Neural progenitor cell (in vitro differentiated cells): ENCODE results near the gene FBF1. TPM values are rescaled to one million over a fixed set of nuclear protein-coding genes. Genes with fewer than 3 reads are reported as not detected.

Source experiments
- DNase-seq: peaks from one replicate; pipeline ENCODE4 v3.0.0-alpha.2; 2016; ENCODE audit warnings: low spot score
- H2AFZ ChIP-seq: fragments of 200-600 bp; sonication (generic); replicated peaks from 2 replicates; pipeline ENCODE4 v1.6.1; 2016; ENCODE audit warnings: antibody characterized with exemption
- H3F3A ChIP-seq: fragments of 200-600 bp; sonication (generic); 2 replicates; pipeline ENCODE4 v1.6.1; 2016; ENCODE audit warnings: antibody characterized with exemption, low read depth
- H3K27ac ChIP-seq: fragments of 200-600 bp; sonication (generic); 2 replicates; pipeline ENCODE4 v1.5.1; 2016; ENCODE audit warnings: mild to moderate bottlenecking
- H3K27me3 ChIP-seq: fragments of 200-600 bp; sonication (generic); 2 replicates; pipeline ENCODE4 v1.6.1; 2016; ENCODE audit warnings: mild to moderate bottlenecking, moderate library complexity
- H3K36me3 ChIP-seq: fragments of 200-600 bp; sonication (generic); 2 replicates; pipeline ENCODE4 v1.5.1; 2016
- H3K4me1 ChIP-seq: fragments of 200-600 bp; sonication (generic); 2 replicates; pipeline ENCODE4 v1.6.1; 2016; ENCODE audit warnings: mixed run types
- H3K4me2 ChIP-seq: fragments of 200-600 bp; sonication (generic); 2 replicates; pipeline ENCODE4 v1.6.1; 2016
- H3K4me3 ChIP-seq: fragments of 200-600 bp; sonication (generic); 2 replicates; pipeline ENCODE4 v1.5.1; 2016
- H3K79me2 ChIP-seq: fragments of 200-600 bp; sonication (generic); 2 replicates; pipeline ENCODE4 v1.6.1; 2016; ENCODE audit warnings: low read depth
- H3K9ac ChIP-seq: fragments of 200-600 bp; sonication (generic); 2 replicates; pipeline ENCODE4 v1.6.1; 2016
- H3K9me3 ChIP-seq: fragments of 200-600 bp; sonication (generic); 2 replicates; pipeline ENCODE4 v1.5.1; 2016; ENCODE audit warnings: low read depth
- H4K20me1 ChIP-seq: fragments of 200-600 bp; sonication (generic); 2 replicates; pipeline ENCODE4 v1.6.1; 2016; ENCODE audit warnings: low read depth
- H3K27ac Mint-ChIP-seq: 3 replicates; pipeline ENCODE4 v1.8.0; 2021; ENCODE audit warnings: mixed read lengths
- H3K27me3 Mint-ChIP-seq: 2 replicates; pipeline ENCODE4 v1.8.0; 2022; ENCODE audit warnings: low read depth, mild to moderate bottlenecking, inconsistent platforms, moderate library complexity, mixed read lengths; ENCODE audit not compliant: insufficient read depth
- H3K36me3 Mint-ChIP-seq: 3 replicates; pipeline ENCODE4 v1.8.0; 2021; ENCODE audit warnings: mixed read lengths
- H3K4me1 Mint-ChIP-seq: 3 replicates; pipeline ENCODE4 v1.8.0; 2021; ENCODE audit warnings: mixed read lengths
- H3K4me3 Mint-ChIP-seq: 3 replicates; pipeline ENCODE4 v1.8.0; 2021; ENCODE audit warnings: mild to moderate bottlenecking, moderate library complexity, mixed read lengths
- H3K9me3 Mint-ChIP-seq: 3 replicates; pipeline ENCODE4 v1.8.0; 2020; ENCODE audit warnings: mixed read lengths
- CTCF ChIP-seq: fragments of 200-600 bp; sonication (generic); IDR thresholded peaks from 2 replicates; pipeline ENCODE4 v1.5.1; 2017; ENCODE audit warnings: antibody characterized with exemption, mild to moderate bottlenecking
- EZH2 ChIP-seq: fragments of 200-600 bp; sonication (generic); IDR thresholded peaks from 2 replicates; pipeline ENCODE4 v1.6.1; 2017; ENCODE audit warnings: antibody characterized with exemption, mild to moderate bottlenecking, moderate library complexity
- EZH2phosphoT487 ChIP-seq: fragments of 200-600 bp; sonication (generic); IDR thresholded peaks from 2 replicates; pipeline ENCODE4 v1.6.1; 2017; ENCODE audit warnings: antibody characterized with exemption
- total RNA-seq: library from RNA; depleted of rRNA; stranded (reverse); fragments of >200 nt; gene quantifications from 2 replicates; pipeline ENCODE4 v1.2.3, GENCODE V29; 2015; ENCODE audit warnings: low replicate concordance

FBF1 gene
- total RNA-seq, 1 donor from 2014 or later: 11.2 TPM

GRCh38 chr17:75864448-75864871 lies 76.4 kb downstream of the FBF1 start:
- Histone ChIP-seq H3F3A (peaks cover 8% of the 10 kb centered on the region), H4K20me1 (no peaks in the 10 kb centered on the region), H3K4me1 (no peaks in the 10 kb centered on the region), H3K36me3 (no peaks in the 10 kb centered on the region), H3K9me3 (no peaks in the 10 kb centered on the region), H3K27me3 (no peaks in the 10 kb centered on the region), H3K27ac (no peak overlapping the region), H3K4me2 (no peak overlapping the region), H3K9ac (no peak overlapping the region), H3K4me3 (no peak overlapping the region), H3K79me2 (no peaks in the 10 kb centered on the region), H2AFZ (no peak overlapping the region)
- peak overlapping the region; percentile 57 for H3K27ac Mint-ChIP-seq
- TF ChIP-seq EZH2: no peak
- TF ChIP-seq CTCF: no peak
- no peak for TF ChIP-seq EZH2phosphoT487
- no peaks in the 10 kb centered on the region for H3K36me3 Mint-ChIP-seq
- peaks cover 8% of the 10 kb centered on the region for H3K27me3 Mint-ChIP-seq
- DNase-seq: peak; percentile 32
- no peak overlapping the region for H3K4me3 Mint-ChIP-seq
- H3K9me3 Mint-ChIP-seq: no peaks in the 10 kb centered on the region
- H3K4me1 Mint-ChIP-seq: peaks cover 23% of the 10 kb centered on the region

GRCh38 chr17:75861927-75862317 lies 78.9 kb downstream of the FBF1 start:
- no peak overlapping the region for H3K4me3 ChIP-seq
- no peaks in the 10 kb centered on the region for H3K36me3 ChIP-seq
- Mint-ChIP-seq H3K9me3 (no peaks in the 10 kb centered on the region), H3K27ac (peak overlapping the region; percentile 72), H3K27me3 (peaks cover 11% of the 10 kb centered on the region), H3K36me3 (no peaks in the 10 kb centered on the region), H3K4me3 (no peak overlapping the region), H3K4me1 (peaks cover 18% of the 10 kb centered on the region)
- H3K27ac ChIP-seq: no peak overlapping the region
- H3K79me2 ChIP-seq: no peaks in the 10 kb centered on the region
- H3K27me3 ChIP-seq: no peaks in the 10 kb centered on the region
- H2AFZ ChIP-seq: no peak overlapping the region
- no peak overlapping the region for H3K9ac ChIP-seq
- H3F3A ChIP-seq: peaks cover 8% of the 10 kb centered on the region
- DNase-seq: no peak
- TF ChIP-seq CTCF: no peak
- no peak for TF ChIP-seq EZH2phosphoT487
- TF ChIP-seq EZH2: no peak
- H4K20me1 ChIP-seq: no peaks in the 10 kb centered on the region
- H3K9me3 ChIP-seq: no peaks in the 10 kb centered on the region
- no peaks in the 10 kb centered on the region for H3K4me1 ChIP-seq
- no peak overlapping the region for H3K4me2 ChIP-seq

Other genes with a start within 250 kb of the FBF1 start
- 1.1 TPM in 1 of 2 replicates, not detected in the other for gene ITGB4, start 219.6 kb downstream of the FBF1 start, total RNA-seq
- gene GALK1, start 175.8 kb downstream of the FBF1 start, total RNA-seq: 6.5 and 27.3 TPM in 2 replicates
- gene UNK, start 156.2 kb downstream of the FBF1 start, total RNA-seq: 38.5 and 43.0 TPM in 2 replicates
- gene UNC13D, start 96.6 kb downstream of the FBF1 start, total RNA-seq: 0.09 and 0.96 TPM in 2 replicates
- gene WBP2, start 85.7 kb downstream of the FBF1 start, total RNA-seq: 20.9 and 23.8 TPM in 2 replicates
- 0.90 and 1.3 TPM in 2 replicates for gene TRIM47, start 62.5 kb downstream of the FBF1 start, total RNA-seq
- 17.2 and 36.3 TPM in 2 replicates for gene TRIM65, start 44.1 kb downstream of the FBF1 start, total RNA-seq
- gene MRPL38, start 36.2 kb downstream of the FBF1 start, total RNA-seq: 26.8 and 57.4 TPM in 2 replicates
- gene ACOX1, start 38.1 kb upstream of the FBF1 start, total RNA-seq: 9.7 and 12.2 TPM in 2 replicates
- gene TEN1, start 38.2 kb upstream of the FBF1 start, total RNA-seq: 5.9 and 9.4 TPM in 2 replicates
- 3.0 and 6.8 TPM in 2 replicates for gene CDK3, start 59.8 kb upstream of the FBF1 start, total RNA-seq
- gene EVPL, start 86.3 kb upstream of the FBF1 start, total RNA-seq: not detected in 2 replicates
- 31.7 and 32.8 TPM in 2 replicates for gene SRP68, start 131.5 kb upstream of the FBF1 start, total RNA-seq
- gene GALR2, start 133.7 kb upstream of the FBF1 start, total RNA-seq: not detected in 2 replicates
- not detected in 2 replicates for gene ZACN, start 138.1 kb upstream of the FBF1 start, total RNA-seq
- 64.3 and 72.8 TPM in 2 replicates for gene EXOC7, start 162.7 kb upstream of the FBF1 start, total RNA-seq
- 0.49 and 1.7 TPM in 2 replicates for gene FOXJ1, start 200.2 kb upstream of the FBF1 start, total RNA-seq